ENCODE results near the gene SH3TC1.

GRCh38 chr4:8280158-8280875, 81.2 kb downstream of the SH3TC1 start:
- no peak for TF ChIP-seq CTCF (IDR thresholded peaks at IDR 0.05; ENCODE audit: insufficient read depth, low read length, poor library complexity, severe bottlenecking)
- no peak for TF ChIP-seq EZH2phosphoT487 (conservative IDR thresholded peaks at IDR 0.05; ENCODE audit: low read length)

Data from SU-DHL-6 (cell line).